Measurements from ENCODE around the gene TIMM44.

The TIMM44 gene

DNA sequence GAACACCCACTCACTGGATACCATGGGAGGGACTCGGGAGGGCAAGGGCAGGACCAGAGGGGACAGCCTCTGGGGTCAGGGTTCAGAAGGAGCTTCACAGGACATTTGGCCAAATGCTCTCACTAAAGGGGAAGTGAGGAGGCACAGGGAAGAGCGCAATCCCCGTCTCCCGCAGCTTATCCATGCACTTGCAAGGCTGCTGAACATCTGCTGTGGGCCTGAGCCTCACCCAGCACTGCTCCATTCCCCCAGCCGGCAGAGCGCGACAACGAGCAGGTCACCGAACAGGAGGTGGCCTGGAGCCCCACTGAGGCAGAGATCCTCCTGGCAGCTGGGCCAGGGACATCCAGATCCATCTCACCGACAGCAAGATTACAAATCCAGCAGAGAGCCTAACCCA lies 38.6 kb upstream of the TIMM44 start:
- no peak overlapping the region for H3K4me2 ChIP-seq (ENCODE audit: low read length)
- no peak overlapping the region for H3K18ac ChIP-seq (ENCODE audit: low read length)
- no peak for DNase-seq
- no peak overlapping the region for H2BK5ac ChIP-seq (ENCODE audit: low read length)
- no peak overlapping the region for H3K4me3 ChIP-seq (ENCODE audit: low read length)
- no peak overlapping the region for H2BK15ac ChIP-seq (replicated peaks; ENCODE audit: low read depth)
- no peak overlapping the region for H3K27ac ChIP-seq (ENCODE audit: low read depth, low read length)
- peaks cover 41% of the 10 kb centered on the region for H3K79me1 ChIP-seq (ENCODE audit: low read length)
- no peaks in the 10 kb centered on the region for H3K27me3 ChIP-seq (ENCODE audit: insufficient read depth, low read length, poor library complexity)
- H3K4me1 ChIP-seq (ENCODE audit: control insufficient read depth, low read depth, low read length) = no peaks in the 10 kb centered on the region
- H3K56ac ChIP-seq (ENCODE audit: low read length) = no peak overlapping the region
- no peak overlapping the region for H3K4ac ChIP-seq (ENCODE audit: low read depth, low read length)
- H3K36me3 ChIP-seq (ENCODE audit: control insufficient read depth, insufficient read depth, low read length) = peaks cover 32% of the 10 kb centered on the region
- H4K5ac ChIP-seq (ENCODE audit: low read length) = no peak overlapping the region
- H3K23ac ChIP-seq (ENCODE audit: low read length) = no peak overlapping the region
- peaks cover 33% of the 10 kb centered on the region for H3K79me2 ChIP-seq (ENCODE audit: control insufficient read depth, insufficient read depth, low read length)
- H2BK120ac ChIP-seq (ENCODE audit: low read depth, low read length) = no peak overlapping the region
- H4K8ac ChIP-seq (ENCODE audit: low read depth, low read length) = no peak overlapping the region
- no CpG with 5 or more reads among the region's 10 CpGs for WGBS (ENCODE audit: extremely low coverage, insufficient coverage, low lambda C conversion rate)
- H2AK5ac ChIP-seq (ENCODE audit: low read length) = no peak overlapping the region
- H3K9ac ChIP-seq (ENCODE audit: low read length) = no peak overlapping the region

DNA sequence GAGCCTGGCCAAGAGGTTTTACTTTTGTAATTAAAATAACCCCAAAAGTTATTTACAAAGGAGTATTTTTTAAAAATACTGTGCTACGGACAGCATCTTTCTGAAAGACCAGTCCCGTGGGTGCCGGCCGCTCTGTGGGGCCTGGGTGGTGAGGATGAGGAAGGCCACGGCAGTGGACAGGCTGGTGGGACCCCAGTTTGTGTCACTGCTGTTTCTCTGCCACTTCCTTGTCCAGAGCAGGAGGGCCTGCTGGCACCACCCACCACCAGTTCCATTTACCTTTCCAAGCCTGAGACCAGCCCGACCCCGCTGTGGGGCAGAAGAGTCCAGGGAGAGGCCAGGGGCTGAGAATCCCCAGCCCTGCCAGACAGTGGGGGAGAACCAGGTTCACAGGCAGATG lies 38.2 kb upstream of the TIMM44 start:
- Histone ChIP-seq H3K18ac (ENCODE audit: low read length) (no peak overlapping the region), H3K36me3 (ENCODE audit: control insufficient read depth, insufficient read depth, low read length) (peaks cover 33% of the 10 kb centered on the region), H2BK15ac (replicated peaks; ENCODE audit: low read depth) (no peak overlapping the region), H3K4ac (ENCODE audit: low read depth, low read length) (no peak overlapping the region), H4K5ac (ENCODE audit: low read length) (no peak overlapping the region), H3K23ac (ENCODE audit: low read length) (no peak overlapping the region), H3K4me3 (ENCODE audit: low read length) (no peak overlapping the region), H2AK5ac (ENCODE audit: low read length) (no peak overlapping the region), H3K27me3 (ENCODE audit: insufficient read depth, low read length, poor library complexity) (no peaks in the 10 kb centered on the region), H2BK120ac (ENCODE audit: low read depth, low read length) (no peak overlapping the region), H4K8ac (ENCODE audit: low read depth, low read length) (no peak overlapping the region), H3K9ac (ENCODE audit: low read length) (no peak overlapping the region), H3K4me2 (ENCODE audit: low read length) (no peak overlapping the region), H3K79me2 (ENCODE audit: control insufficient read depth, insufficient read depth, low read length) (peaks cover 32% of the 10 kb centered on the region), H3K27ac (ENCODE audit: low read depth, low read length) (no peak overlapping the region), H2BK5ac (ENCODE audit: low read length) (no peak overlapping the region), H3K4me1 (ENCODE audit: control insufficient read depth, low read depth, low read length) (no peaks in the 10 kb centered on the region), H3K79me1 (ENCODE audit: low read length) (peaks cover 41% of the 10 kb centered on the region), H3K56ac (ENCODE audit: low read length) (no peak overlapping the region)
- no peak for DNase-seq
- WGBS (ENCODE audit: extremely low coverage, insufficient coverage, low lambda C conversion rate) = no CpG with 5 or more reads among the region's 7 CpGs

DNA sequence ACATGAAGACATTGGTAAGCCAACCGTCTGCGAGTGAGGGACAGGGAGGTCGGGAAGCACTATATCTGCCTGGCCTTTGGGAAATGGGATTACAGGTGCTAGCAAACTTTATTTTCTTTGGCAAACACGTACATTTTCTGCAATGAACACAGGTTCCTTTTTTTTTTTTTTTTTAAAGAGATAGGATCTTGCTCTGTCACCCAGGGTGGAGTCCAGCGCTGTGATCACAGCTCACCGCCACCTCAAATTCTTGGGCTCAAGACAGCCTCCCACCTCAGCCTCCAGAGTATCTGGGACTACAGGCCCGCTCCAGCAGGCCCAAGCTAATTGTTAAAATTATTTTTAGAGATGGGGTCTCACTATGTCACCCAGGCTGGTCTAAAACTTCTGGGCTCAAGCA lies 37.7 kb upstream of the TIMM44 start:
- Histone ChIP-seq H3K23ac (ENCODE audit: low read length) (no peak overlapping the region), H2BK5ac (ENCODE audit: low read length) (no peak overlapping the region), H3K79me1 (ENCODE audit: low read length) (peaks cover 38% of the 10 kb centered on the region), H3K27ac (ENCODE audit: low read depth, low read length) (no peak overlapping the region), H3K4me3 (ENCODE audit: low read length) (no peak overlapping the region), H2BK15ac (replicated peaks; ENCODE audit: low read depth) (no peak overlapping the region), H3K56ac (ENCODE audit: low read length) (no peak overlapping the region), H2BK120ac (ENCODE audit: low read depth, low read length) (no peak overlapping the region), H3K4ac (ENCODE audit: low read depth, low read length) (no peak overlapping the region), H3K9ac (ENCODE audit: low read length) (no peak overlapping the region), H4K5ac (ENCODE audit: low read length) (no peak overlapping the region), H3K18ac (ENCODE audit: low read length) (no peak overlapping the region), H3K36me3 (ENCODE audit: control insufficient read depth, insufficient read depth, low read length) (peaks cover 33% of the 10 kb centered on the region), H3K4me1 (ENCODE audit: control insufficient read depth, low read depth, low read length) (no peaks in the 10 kb centered on the region), H2AK5ac (ENCODE audit: low read length) (no peak overlapping the region), H4K8ac (ENCODE audit: low read depth, low read length) (no peak overlapping the region), H3K79me2 (ENCODE audit: control insufficient read depth, insufficient read depth, low read length) (peaks cover 27% of the 10 kb centered on the region), H3K4me2 (ENCODE audit: low read length) (no peak overlapping the region), H3K27me3 (ENCODE audit: insufficient read depth, low read length, poor library complexity) (no peaks in the 10 kb centered on the region)
- WGBS (ENCODE audit: extremely low coverage, insufficient coverage, low lambda C conversion rate) = no CpG with 5 or more reads among the region's 7 CpGs
- DNase-seq = no peak

DNA sequence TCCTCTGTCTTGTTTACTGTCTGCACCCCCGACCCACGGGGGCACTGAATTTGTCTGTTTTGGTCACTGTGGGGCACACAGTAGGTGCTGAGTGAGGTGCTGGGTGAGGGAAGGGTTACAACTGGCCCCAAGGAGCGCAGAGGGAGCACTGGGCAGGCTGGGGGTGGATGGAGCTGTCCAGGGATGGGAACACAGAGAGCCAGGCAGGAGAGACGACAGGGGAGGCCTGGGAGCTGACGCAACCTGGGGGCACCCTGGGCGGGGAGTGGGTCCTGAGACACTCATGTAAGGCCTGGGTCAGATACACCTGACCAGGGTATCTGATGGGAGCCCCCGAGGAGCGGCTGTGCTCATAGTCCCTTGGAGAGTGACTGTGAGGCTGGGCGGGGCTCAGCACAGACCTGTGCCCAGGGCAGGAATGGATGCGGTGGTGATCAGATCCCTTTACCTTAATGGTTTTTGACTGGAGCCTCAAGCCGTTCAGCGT lies 37.2 kb upstream of the TIMM44 start:
- no peak overlapping the region for H3K4me2 ChIP-seq (ENCODE audit: low read length)
- H3K79me2 ChIP-seq (ENCODE audit: control insufficient read depth, insufficient read depth, low read length) = peaks cover 22% of the 10 kb centered on the region
- no peak overlapping the region for H2BK120ac ChIP-seq (ENCODE audit: low read depth, low read length)
- peaks cover 34% of the 10 kb centered on the region for H3K79me1 ChIP-seq (ENCODE audit: low read length)
- no peak overlapping the region for H2BK15ac ChIP-seq (replicated peaks; ENCODE audit: low read depth)
- no peaks in the 10 kb centered on the region for H3K4me1 ChIP-seq (ENCODE audit: control insufficient read depth, low read depth, low read length)
- no peak overlapping the region for H2BK5ac ChIP-seq (ENCODE audit: low read length)
- WGBS (ENCODE audit: extremely low coverage, insufficient coverage, low lambda C conversion rate) = no CpG with 5 or more reads among the region's 12 CpGs
- no peak overlapping the region for H2AK5ac ChIP-seq (ENCODE audit: low read length)
- DNase-seq = no peak
- no peaks in the 10 kb centered on the region for H3K27me3 ChIP-seq (ENCODE audit: insufficient read depth, low read length, poor library complexity)
- no peak overlapping the region for H3K27ac ChIP-seq (ENCODE audit: low read depth, low read length)
- H4K5ac ChIP-seq (ENCODE audit: low read length) = no peak overlapping the region
- H3K4me3 ChIP-seq (ENCODE audit: low read length) = no peak overlapping the region
- H3K56ac ChIP-seq (ENCODE audit: low read length) = no peak overlapping the region
- no peak overlapping the region for H4K8ac ChIP-seq (ENCODE audit: low read depth, low read length)
- no peak overlapping the region for H3K4ac ChIP-seq (ENCODE audit: low read depth, low read length)
- H3K23ac ChIP-seq (ENCODE audit: low read length) = no peak overlapping the region
- no peak overlapping the region for H3K9ac ChIP-seq (ENCODE audit: low read length)
- H3K36me3 ChIP-seq (ENCODE audit: control insufficient read depth, insufficient read depth, low read length) = peaks cover 31% of the 10 kb centered on the region
- no peak overlapping the region for H3K18ac ChIP-seq (ENCODE audit: low read length)

DNA sequence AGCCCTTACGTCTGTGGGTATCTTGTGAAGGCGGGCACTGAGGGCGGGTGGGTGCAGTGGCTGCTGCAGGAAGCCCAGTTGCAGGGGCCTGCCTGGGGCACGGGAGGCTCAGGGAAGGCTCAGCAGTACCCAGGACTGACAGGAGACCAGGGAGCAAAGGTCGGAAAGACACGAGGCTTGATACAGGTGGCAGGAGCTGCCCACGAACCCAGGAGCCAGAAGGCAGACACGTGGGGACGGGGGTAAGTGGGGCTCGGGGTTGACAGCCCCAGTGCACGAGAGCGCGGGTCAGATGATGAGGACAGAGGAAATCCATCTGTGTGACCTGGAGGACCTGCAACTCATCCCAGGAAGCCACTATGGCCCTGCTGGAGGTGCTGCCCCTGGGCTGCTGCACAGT lies 36.7 kb upstream of the TIMM44 start:
- H3K56ac ChIP-seq (ENCODE audit: low read length) = no peak overlapping the region
- WGBS (ENCODE audit: extremely low coverage, insufficient coverage, low lambda C conversion rate) = no CpG with 5 or more reads among the region's 13 CpGs
- H3K23ac ChIP-seq (ENCODE audit: low read length) = no peak overlapping the region
- H3K79me1 ChIP-seq (ENCODE audit: low read length) = peaks cover 31% of the 10 kb centered on the region
- H3K79me2 ChIP-seq (ENCODE audit: control insufficient read depth, insufficient read depth, low read length) = peaks cover 18% of the 10 kb centered on the region
- H2BK120ac ChIP-seq (ENCODE audit: low read depth, low read length) = no peak overlapping the region
- H3K36me3 ChIP-seq (ENCODE audit: control insufficient read depth, insufficient read depth, low read length) = peaks cover 31% of the 10 kb centered on the region
- no peak overlapping the region for H3K4me3 ChIP-seq (ENCODE audit: low read length)
- H3K18ac ChIP-seq (ENCODE audit: low read length) = no peak overlapping the region
- H3K4me2 ChIP-seq (ENCODE audit: low read length) = no peak overlapping the region
- no peak for DNase-seq
- no peaks in the 10 kb centered on the region for H3K27me3 ChIP-seq (ENCODE audit: insufficient read depth, low read length, poor library complexity)
- no peak overlapping the region for H3K9ac ChIP-seq (ENCODE audit: low read length)
- no peaks in the 10 kb centered on the region for H3K4me1 ChIP-seq (ENCODE audit: control insufficient read depth, low read depth, low read length)
- H3K4ac ChIP-seq (ENCODE audit: low read depth, low read length) = no peak overlapping the region
- H4K8ac ChIP-seq (ENCODE audit: low read depth, low read length) = no peak overlapping the region
- H4K5ac ChIP-seq (ENCODE audit: low read length) = no peak overlapping the region
- H2AK5ac ChIP-seq (ENCODE audit: low read length) = no peak overlapping the region
- H2BK5ac ChIP-seq (ENCODE audit: low read length) = no peak overlapping the region
- H2BK15ac ChIP-seq (replicated peaks; ENCODE audit: low read depth) = no peak overlapping the region
- no peak overlapping the region for H3K27ac ChIP-seq (ENCODE audit: low read depth, low read length)

DNA sequence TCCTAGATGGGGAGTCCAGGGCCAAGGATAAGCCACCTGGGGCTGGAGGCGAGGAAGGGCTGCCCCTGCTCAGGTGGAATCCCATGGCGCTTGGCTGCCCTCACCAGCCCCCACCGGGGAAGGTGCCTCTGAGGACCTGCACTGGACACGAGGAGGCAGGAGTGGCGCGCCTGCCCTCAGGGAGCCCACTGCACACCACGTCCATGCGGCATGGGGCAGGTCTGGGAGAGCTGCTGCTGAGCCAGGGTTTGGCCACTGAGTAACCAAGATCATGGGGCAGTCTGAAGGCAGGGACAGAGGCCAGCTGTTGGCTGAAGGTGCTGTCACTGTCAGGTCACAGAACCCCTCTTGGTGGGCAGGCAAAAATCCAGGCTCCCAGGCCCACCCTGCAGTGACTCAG lies 36.1 kb upstream of the TIMM44 start:
- Histone ChIP-seq H2BK15ac (replicated peaks; ENCODE audit: low read depth) (no peak overlapping the region), H3K79me2 (ENCODE audit: control insufficient read depth, insufficient read depth, low read length) (peaks cover 15% of the 10 kb centered on the region), H3K36me3 (ENCODE audit: control insufficient read depth, insufficient read depth, low read length) (peaks cover 32% of the 10 kb centered on the region), H3K18ac (ENCODE audit: low read length) (no peak overlapping the region), H3K27ac (ENCODE audit: low read depth, low read length) (no peak overlapping the region), H3K9ac (ENCODE audit: low read length) (no peak overlapping the region), H3K27me3 (ENCODE audit: insufficient read depth, low read length, poor library complexity) (no peaks in the 10 kb centered on the region), H3K4me2 (ENCODE audit: low read length) (no peak overlapping the region), H3K4ac (ENCODE audit: low read depth, low read length) (no peak overlapping the region), H3K56ac (ENCODE audit: low read length) (no peak overlapping the region), H3K4me1 (ENCODE audit: control insufficient read depth, low read depth, low read length) (no peaks in the 10 kb centered on the region), H4K8ac (ENCODE audit: low read depth, low read length) (no peak overlapping the region), H3K4me3 (ENCODE audit: low read length) (no peak overlapping the region), H4K5ac (ENCODE audit: low read length) (no peak overlapping the region), H2BK5ac (ENCODE audit: low read length) (no peak overlapping the region), H3K23ac (ENCODE audit: low read length) (no peak overlapping the region), H2AK5ac (ENCODE audit: low read length) (no peak overlapping the region), H2BK120ac (ENCODE audit: low read depth, low read length) (no peak overlapping the region), H3K79me1 (ENCODE audit: low read length) (peaks cover 30% of the 10 kb centered on the region)
- WGBS (ENCODE audit: extremely low coverage, insufficient coverage, low lambda C conversion rate) = no CpG with 5 or more reads among the region's 8 CpGs
- DNase-seq = no peak

Measured in mesendoderm (in vitro differentiated cells).